ENCODE data around the gene LAMA5.

DNA sequence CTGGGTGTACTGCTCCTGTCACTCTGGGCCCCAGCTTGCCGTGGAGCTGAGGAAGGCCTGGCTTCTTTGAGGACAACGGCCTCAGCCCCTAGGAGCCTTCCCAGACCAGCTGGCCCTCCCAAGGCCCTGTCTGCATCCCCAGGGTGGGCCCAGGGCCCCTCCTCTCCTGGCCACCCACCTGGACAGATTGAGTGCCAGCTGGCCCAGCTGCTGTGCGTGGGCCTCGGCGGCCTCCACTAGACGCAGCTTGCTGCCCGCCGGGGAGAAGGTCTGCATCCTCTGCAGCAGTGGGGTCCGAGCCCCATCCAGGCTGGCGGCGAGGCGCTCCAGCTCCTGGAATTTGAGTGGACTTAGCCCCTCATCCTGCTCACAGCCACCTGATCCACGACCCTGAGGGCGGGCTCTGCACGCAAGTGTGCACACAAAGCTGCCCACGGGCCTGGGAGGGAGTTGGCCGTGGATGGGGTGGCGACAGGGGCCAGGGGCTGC is 49.9 kb downstream of the LAMA5 start:
- TF ChIP-seq POLR2A (IDR thresholded peaks at IDR 0.05), result no peak
- TF ChIP-seq, protein P1, sequence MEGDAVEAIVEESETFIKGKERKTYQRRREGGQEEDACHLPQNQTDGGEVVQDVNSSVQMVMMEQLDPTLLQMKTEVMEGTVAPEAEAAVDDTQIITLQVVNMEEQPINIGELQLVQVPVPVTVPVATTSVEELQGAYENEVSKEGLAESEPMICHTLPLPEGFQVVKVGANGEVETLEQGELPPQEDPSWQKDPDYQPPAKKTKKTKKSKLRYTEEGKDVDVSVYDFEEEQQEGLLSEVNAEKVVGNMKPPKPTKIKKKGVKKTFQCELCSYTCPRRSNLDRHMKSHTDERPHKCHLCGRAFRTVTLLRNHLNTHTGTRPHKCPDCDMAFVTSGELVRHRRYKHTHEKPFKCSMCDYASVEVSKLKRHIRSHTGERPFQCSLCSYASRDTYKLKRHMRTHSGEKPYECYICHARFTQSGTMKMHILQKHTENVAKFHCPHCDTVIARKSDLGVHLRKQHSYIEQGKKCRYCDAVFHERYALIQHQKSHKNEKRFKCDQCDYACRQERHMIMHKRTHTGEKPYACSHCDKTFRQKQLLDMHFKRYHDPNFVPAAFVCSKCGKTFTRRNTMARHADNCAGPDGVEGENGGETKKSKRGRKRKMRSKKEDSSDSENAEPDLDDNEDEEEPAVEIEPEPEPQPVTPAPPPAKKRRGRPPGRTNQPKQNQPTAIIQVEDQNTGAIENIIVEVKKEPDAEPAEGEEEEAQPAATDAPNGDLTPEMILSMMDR (IDR thresholded peaks at IDR 0.05), result no peak
- no peak for TF ChIP-seq EP300 (IDR thresholded peaks at IDR 0.05)

Measured in ovary (tissue), 3 donors.